ENCODE results near the gene LENG8.

- no peak for TF ChIP-seq CTCF (IDR thresholded peaks at IDR 0.05)
- no peak for TF ChIP-seq POLR2A (IDR thresholded peaks at IDR 0.05)
Observed at GRCh38 chr19:54408456-54409026, 40.5 kb upstream of the LENG8 start.
